ENCODE measurements around the gene FAM72A. TPM values are rescaled to one million over a fixed set of nuclear protein-coding genes. Genes with fewer than 3 reads are reported as not detected.

Gene FAM72A
- total RNA-seq, 2 experiments from 2014 or later = 28.5 to 31.5 TPM

Other genes starting within 250 kb of the FAM72A start
- gene RAB7B, start 199.4 kb downstream of the FAM72A start, total RNA-seq = not detected
- not detected for gene CTSE, start 178.9 kb downstream of the FAM72A start, total RNA-seq
- gene RHEX, start 149.7 kb downstream of the FAM72A start, total RNA-seq = not detected
- not detected for gene AVPR1B, start 85.5 kb downstream of the FAM72A start, total RNA-seq
- gene SRGAP2, start 702 bp upstream of the FAM72A start, total RNA-seq = 10 to 100 TPM; 55.4 to 56.2 TPM